HepG2 (cell line): ENCODE measurements around the gene FAM98A.

Experiments used
- BORCS8-MEF2B ChIP-seq: sonication (generic); formaldehyde crosslinking; IDR thresholded peaks from 2 replicates; pipeline ENCODE4 v1.8.0; 2022; ENCODE audit warnings: mild to moderate bottlenecking, missing genetic modification reagents
- CBX5 ChIP-seq: sonication (generic); formaldehyde crosslinking; IDR thresholded peaks from 2 replicates; pipeline ENCODE4 v1.4.0; 2020; ENCODE audit warnings: missing genetic modification reagents, borderline replicate concordance
- ELK4 ChIP-seq: sonication (generic); formaldehyde crosslinking; IDR thresholded peaks from 2 replicates; pipeline ENCODE4 v1.9.0; 2021; ENCODE audit warnings: missing genetic modification reagents, borderline replicate concordance
- GMEB1 ChIP-seq: sonication (generic); formaldehyde crosslinking; IDR thresholded peaks from 2 replicates; pipeline ENCODE4 v1.5.1; 2020; ENCODE audit warnings: missing genetic modification reagents, mild to moderate bottlenecking, borderline replicate concordance
- HDAC2 ChIP-seq: sonication (generic); formaldehyde crosslinking; IDR thresholded peaks from 2 replicates; pipeline ENCODE4 v1.4.0; 2020; ENCODE audit warnings: missing genetic modification reagents
- KDM1A ChIP-seq: IDR thresholded peaks from 2 replicates; pipeline ENCODE4 v1.6.1; 2016; ENCODE audit warnings: missing compliant biosample characterization
- MAX ChIP-seq: IDR thresholded peaks from 2 replicates; pipeline ENCODE4 v1.6.1; 2012; ENCODE audit warnings: inconsistent platforms
- NBN ChIP-seq: fragments of 450-650 bp; conservative IDR thresholded peaks from 2 replicates; pipeline ENCODE4 v1.6.1; 2017
- NFE2L1 ChIP-seq: sonication (generic); formaldehyde crosslinking; IDR thresholded peaks from 2 replicates; pipeline ENCODE4 v1.4.0; 2020; ENCODE audit warnings: missing genetic modification reagents, mild to moderate bottlenecking, borderline replicate concordance
- SP1 ChIP-seq, 2 experiments: fragments of 450-650 bp in 1 of 2; sonication (generic) in 1 of 2; formaldehyde crosslinking in 1 of 2; IDR thresholded peaks; 2 replicates each; pipeline versions ENCODE4 v1.4.0 to v1.6.1; 2016 to 2020; ENCODE audit warnings: missing genetic modification reagents in 1 of 2
- ZBTB21 ChIP-seq: sonication (generic); formaldehyde crosslinking; IDR thresholded peaks from 2 replicates; pipeline ENCODE4 v1.4.0; 2020; ENCODE audit warnings: missing genetic modification reagents
- ZNF264 ChIP-seq: sonication (generic); formaldehyde crosslinking; IDR thresholded peaks from 2 replicates; pipeline ENCODE4 v1.4.0; 2020; ENCODE audit warnings: missing genetic modification reagents
- ZNF407 ChIP-seq: sonication (generic); formaldehyde crosslinking; IDR thresholded peaks from one replicate; pipeline ENCODE4 v1.5.1; 2020; ENCODE audit warnings: mild to moderate bottlenecking, missing genetic modification reagents; ENCODE audit errors: not compliant biosample characterization

GRCh38 chr2:33560017-33560416 is 39.1 kb downstream of the FAM98A start:
- TF ChIP-seq ZBTB21 (CRISPR knock-in tag) (no peak), SP1 (IDR thresholded peaks at IDR 0.05) (no peak), SP1 (CRISPR knock-in tag; IDR thresholded peaks at IDR 0.05) (no peak), ZNF264 (no peak), BORCS8-MEF2B (no peak), ZNF407 (no peak), NBN (no peak), GMEB1 (CRISPR knock-in tag) (no peak), MAX (no peak), HDAC2 (CRISPR knock-in tag) (no peak), KDM1A (CRISPR knock-in tag) (no peak), ELK4 (no peak), CBX5 (CRISPR knock-in tag) (no peak), NFE2L1 (CRISPR knock-in tag) (no peak)
